Right renal cortex interstitium (tissue), 3 donors: Measurements from ENCODE around the gene RELL2. TPM values are rescaled to one million over a fixed set of nuclear protein-coding genes. Genes with fewer than 3 reads are reported as not detected.

ENCODE experiments used
- DNase-seq, 3 donors: peaks; one replicate each; pipeline ENCODE4 v3.0.0-alpha.2; 2013; ENCODE audit warnings: low read depth in 3 of 3, low spot score in 2 of 3
- polyA plus RNA-seq, 3 donors: library from polyadenylated mRNA; unstranded; fragments of 120-200 nt; gene quantifications; one replicate each; pipeline ENCODE4 v1.2.1, GENCODE V29; 2013; ENCODE audit not compliant: insufficient read length in 3 of 3

The RELL2 gene
- polyA plus RNA-seq, 3 donors: 0.64 to 1.1 (median 0.78) TPM

- DNase-seq: no peak
Observed at GRCh38 chr5:141649056-141649688, 12.4 kb downstream of the RELL2 start.

DNA sequence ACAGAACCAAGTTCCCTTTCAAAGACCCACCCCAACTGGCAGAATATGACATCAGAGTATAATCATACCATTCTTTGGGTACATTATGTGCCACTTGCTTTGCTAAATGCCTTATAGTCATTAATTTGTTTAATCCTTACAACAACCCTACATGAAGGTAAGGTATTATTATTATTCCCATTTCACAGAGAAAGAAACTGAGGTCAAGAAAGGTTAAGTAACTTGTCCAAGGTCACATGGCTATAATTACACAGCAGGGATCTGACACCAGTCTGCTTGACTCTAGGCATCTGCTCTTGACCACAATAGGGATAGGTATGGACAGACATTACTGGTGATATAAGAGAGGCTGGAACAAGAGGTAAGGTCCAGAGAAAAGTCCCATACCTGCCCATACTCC, 13.2 kb downstream of the RELL2 start:
- DNase-seq: no peak

DNA sequence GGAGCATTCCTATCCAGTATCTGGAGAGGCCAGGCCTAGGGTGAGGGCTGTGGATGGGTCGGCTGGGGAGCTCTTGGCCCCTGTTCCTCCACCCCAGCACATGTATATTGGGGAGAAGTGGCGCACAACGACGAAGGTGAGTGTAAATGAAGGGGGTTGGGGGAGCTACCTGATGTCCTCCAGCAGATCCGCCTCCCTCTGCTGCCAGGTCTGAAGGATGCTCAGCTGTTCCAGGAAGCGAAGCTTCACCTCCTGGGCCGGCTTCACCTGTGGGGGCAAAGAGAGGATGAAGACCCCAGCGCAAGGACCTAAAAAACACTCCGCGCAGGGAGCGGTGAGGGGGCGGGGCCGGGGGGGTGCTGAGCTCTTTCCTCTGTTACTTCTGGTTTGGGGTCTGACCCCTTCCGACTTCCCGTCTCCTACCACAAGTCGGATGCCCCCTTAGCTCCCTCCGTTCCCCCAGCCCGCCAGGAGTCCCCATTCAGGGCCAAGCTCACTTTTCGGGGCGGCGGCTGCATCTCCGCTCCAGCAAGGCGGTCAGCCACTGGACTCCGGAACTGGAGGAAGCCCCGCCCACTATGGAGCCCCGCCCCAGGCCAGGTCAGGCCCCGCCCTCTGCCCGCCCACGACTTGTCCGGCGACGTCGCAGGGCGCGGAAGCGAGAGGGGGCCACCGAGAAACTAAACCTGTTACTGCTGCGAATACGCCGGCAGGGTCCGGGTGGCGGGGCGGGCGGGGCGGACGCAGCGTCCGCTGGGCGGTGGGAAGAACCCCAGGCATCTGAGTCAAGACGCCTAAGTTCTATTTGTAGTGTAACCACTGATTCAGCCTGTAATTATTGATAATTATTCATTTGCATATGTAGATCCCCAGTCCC, 14.3 kb downstream of the RELL2 start, which contains the start of gene FCHSD1:
TSS of gene FCHSD1 (minus strand) at position 568 of the 877 bp plus-strand sequence. CDS start at position 518, 50 bp downstream.
- no peak for DNase-seq

- DNase-seq: no peak
Observed at GRCh38 chr5:141651728-141652105, 14.9 kb downstream of the RELL2 start.

DNA sequence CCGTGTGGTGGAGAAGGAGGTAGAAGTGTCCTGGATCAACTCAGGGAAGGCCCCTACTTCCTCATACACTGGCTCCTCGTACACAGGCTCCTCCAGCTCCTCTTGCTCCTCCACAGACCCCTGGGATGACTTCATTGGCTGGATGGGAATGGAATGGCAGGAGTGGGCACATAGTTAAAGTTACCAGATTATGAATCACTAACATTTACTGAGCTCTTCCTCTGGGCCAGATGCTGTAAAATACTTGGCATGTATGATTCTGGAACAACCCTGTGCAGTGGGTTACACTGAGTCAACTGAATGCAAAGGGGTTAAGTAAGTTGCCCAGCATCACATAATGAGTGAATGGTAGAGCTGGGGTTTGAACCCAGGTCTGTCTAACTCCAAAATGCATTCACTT, 17.5 kb downstream of the RELL2 start:
- DNase-seq: no peak

GRCh38 chr5:141655020-141655419, 18.2 kb downstream of the RELL2 start:
- DNase-seq: no peak

GRCh38 chr5:141656396-141656795, 19.6 kb downstream of the RELL2 start:
- DNase-seq: no peak

GRCh38 chr5:141657404-141657803, 20.6 kb downstream of the RELL2 start:
- DNase-seq: no peak

GRCh38 chr5:141657937-141658545, 21.2 kb downstream of the RELL2 start:
- no peak for DNase-seq

DNA sequence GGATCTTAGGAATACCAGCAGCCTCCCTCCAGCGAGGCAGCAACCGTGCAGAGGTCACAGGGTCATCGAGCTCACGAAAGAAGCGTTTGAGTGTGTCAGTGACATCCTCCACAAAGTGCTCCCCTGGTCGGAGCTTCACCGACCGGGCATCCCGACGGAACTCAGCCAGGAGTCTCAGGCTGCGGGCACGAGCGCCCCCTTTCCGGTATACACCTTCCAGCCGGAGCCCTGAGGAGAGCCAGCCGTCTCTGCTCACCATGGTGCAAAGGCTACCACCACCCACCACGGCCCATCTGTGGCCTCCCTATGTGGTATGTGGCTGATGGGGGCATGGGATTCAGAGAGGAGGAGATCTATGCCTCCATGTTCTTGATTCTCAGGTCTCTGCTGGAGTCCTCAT, 25.2 kb downstream of the RELL2 start:
- no peak for DNase-seq

DNA sequence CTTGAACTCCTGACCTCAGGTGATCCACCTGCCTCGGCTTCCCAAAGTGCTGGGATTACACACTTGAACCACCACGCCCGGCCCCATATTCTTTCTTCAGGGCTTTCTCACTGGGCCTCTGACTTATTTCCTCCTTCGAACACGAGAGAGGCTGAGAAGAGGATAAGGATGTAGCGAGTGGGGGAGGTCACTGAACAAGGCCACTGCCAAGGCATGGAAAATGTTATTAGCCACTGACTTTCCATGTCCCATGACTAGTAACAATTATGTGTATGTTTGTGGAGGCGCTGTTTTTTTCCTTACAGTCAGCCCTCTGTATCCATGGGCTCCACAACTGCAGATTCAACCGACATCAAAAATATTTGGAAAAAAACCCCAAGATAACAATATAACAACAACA, 26.7 kb downstream of the RELL2 start:
- no peak for DNase-seq

DNA sequence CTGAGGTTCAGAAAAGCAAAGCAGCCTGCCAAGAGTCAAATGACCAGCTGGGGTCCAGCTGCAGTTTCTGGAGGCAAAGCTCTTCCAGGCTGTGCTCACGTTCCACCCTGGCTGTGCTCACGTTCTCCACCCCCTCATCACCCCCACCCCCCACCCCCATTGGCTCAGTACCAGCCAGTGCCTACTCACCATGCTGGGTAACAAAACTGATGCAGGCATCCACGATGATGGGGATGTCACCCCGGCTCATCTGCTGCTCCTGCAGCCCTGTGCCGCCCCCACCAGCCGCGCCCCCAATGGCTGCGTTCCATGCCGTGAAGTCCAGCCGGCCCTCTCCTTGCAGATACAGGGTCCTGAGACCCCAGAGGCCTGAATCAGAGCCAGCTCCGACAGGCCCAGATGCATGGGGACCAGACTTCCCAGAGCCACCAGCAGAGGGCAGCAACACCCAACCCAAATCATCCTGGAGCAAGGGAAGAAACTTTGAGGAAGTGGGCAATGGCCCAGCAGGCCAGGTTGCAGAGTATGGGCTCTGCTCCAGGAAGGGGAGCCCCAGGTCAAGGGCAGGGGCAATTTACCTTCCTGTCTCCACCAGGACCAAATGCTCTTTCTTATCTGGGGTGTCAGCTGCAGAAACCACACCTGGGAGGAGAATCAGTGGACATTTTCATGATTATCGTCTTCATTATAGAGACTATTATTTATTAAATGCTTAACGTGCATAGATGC, 28.1 kb downstream of the RELL2 start:
- no peak for DNase-seq

DNA sequence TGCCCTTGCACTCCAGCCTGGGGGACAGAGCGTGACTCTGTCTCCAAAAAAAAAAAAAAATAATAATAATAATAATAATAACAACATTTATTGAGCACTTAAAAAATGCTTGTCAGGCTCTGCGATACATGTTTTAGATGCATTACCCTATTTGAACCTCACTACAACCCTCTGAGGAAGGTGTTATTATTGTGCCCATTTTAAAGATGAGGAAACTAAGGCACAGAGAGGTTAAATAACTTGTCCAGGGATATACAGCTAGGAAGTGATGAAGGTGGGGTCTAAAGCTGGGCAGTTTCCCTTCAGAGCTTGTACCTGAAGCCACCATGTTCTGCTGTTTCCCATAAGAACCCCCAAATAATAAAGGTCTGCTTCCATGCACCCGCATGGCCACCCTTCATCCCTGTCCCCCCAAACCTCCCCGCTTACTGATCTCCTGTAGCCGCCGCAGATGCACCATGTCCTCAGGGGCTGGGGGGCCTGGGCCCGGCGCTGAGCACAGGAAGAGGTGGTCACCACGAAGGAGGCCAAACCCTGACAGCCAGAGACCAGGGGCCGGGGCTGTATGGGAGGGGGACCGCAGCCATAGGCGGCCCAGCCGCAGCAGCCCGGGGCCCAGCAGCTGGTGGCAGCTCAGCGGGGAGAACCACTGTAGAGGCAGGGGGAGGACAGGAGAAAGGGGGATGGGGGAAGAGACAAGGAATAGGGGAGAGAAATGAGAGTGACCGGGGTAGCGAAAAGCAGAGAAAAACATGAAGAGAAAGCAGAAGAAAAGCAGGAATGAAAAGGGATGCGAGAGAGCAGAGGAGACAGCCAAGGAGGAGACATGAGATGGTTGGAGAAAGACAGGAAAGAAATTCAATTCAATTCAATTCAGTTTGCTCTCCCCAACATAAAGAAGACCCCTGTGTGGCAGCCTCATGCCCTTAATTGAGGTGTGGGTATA, 29.5 kb downstream of the RELL2 start:
- DNase-seq: no peak

GRCh38 chr5:141668601-141669265, 31.9 kb downstream of the RELL2 start:
- no peak for DNase-seq

DNA sequence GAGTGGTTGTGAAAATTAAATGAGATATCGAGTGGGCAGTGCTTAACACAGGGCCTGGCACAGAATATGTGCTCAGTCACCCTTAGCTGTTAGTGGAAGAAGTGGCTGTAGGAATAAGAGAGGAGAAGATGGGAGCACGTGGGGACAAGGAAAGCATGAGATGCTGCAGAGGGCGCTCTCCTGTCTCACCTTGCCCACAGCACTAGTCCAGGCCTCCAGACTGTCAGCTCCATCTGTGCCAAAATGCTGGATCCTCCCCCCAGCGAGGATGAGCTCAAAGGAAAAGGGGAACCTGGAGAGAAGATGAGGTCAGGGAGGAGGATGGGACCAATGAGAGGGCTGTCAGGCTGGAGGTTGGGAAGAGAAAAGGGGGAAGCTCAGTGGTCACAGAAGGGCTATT, 32.7 kb downstream of the RELL2 start:
- DNase-seq: no peak

- no peak for DNase-seq
Observed at GRCh38 chr5:141672071-141672840, 35.5 kb downstream of the RELL2 start.

DNA sequence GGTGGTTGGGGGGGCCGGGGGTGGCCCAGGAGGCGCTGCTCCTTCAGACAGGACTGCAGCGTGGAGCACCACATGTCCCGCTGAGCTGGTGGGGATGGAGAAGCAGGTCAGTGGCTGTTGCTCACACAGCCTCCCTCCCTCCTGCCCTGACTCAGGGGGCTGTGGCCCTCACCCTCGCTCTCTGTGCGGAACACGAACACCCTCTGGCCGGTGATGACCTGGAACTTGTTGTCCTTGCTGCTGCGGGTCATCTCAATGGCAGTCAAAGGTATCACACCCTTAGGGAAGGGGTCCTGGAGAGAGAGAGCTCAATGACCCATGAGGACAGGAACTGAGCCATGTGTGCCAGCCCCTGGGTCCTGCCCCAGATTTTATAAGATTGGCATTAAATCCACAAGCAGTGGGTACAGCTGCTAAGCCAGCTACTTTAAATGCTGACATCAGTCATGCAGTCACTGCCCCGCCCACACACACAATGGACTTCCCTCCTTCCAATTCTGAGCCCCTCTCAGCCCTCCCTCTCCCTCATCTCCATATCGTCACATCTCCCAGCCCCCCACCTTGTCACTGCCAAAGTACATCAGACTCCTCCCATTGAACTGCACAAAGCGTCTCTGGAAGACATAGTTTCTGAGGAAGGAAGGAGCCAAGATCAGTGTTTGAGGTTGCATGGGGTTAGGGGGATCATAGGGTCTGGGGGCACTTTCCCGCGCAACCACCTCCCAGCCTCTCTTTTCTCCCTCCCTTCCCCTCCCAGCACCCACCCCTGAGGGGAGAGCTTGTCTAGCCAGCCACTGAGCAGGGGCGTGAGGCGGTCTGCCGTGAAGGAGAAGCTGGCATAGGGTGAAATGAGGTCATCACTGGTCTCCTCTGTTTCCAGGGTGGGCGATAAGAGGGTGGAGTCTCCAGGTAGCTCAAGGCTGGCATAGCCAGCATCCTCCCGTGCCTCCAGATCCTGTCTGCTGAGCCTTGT, 36.3 kb downstream of the RELL2 start:
- no peak for DNase-seq
